Left lung (tissue), 10 donors: ENCODE data around the gene SLC35G3. TPM values are rescaled to one million over a fixed set of nuclear protein-coding genes. Genes with fewer than 3 reads are reported as not detected.
"Not testable (repeated sequence)": the region's sequence is repeated elsewhere in the genome, so short reads cannot be mapped to it uniquely, and the experiment has no call there.

Experiments used
- ATAC-seq: fragments of 200-7000 bp; cut with Tn5 transposase; one replicate; pipeline ENCODE4 v1.9.1; 2020; ENCODE audit warnings: moderate library complexity
- DNase-seq, 4 donors: peaks; one replicate each; pipeline ENCODE4 v3.0.0-alpha.2; 2013 to 2020
- H3K27ac ChIP-seq, 2 donors: fragments of 200-600 bp; sonication (generic) in 1 of 2; one replicate each; pipeline versions ENCODE4 v1.5.0 to v1.8.0; 2020 to 2021
- H3K27me3 ChIP-seq, 2 donors: fragments of 200-600 bp; sonication (generic) in 1 of 2; one replicate each; pipeline versions ENCODE4 v1.5.0 to v1.8.0; 2020 to 2021
- H3K36me3 ChIP-seq, 2 donors: fragments of 200-600 bp; sonication (generic) in 1 of 2; one replicate each; pipeline versions ENCODE4 v1.5.0 to v1.8.0; 2020 to 2021
- H3K4me1 ChIP-seq, 2 donors: fragments of 200-600 bp; one replicate each; pipeline ENCODE4 v1.8.0; 2021
- H3K4me3 ChIP-seq, 2 donors: fragments of 200-600 bp; sonication (generic) in 1 of 2; one replicate each; pipeline versions ENCODE4 v1.5.0 to v1.8.0; 2020 to 2021; ENCODE audit warnings: mild to moderate bottlenecking in 1 of 2
- H3K9me3 ChIP-seq, 2 donors: fragments of 200-600 bp; sonication (generic) in 1 of 2; one replicate each; pipeline versions ENCODE4 v1.5.0 to v1.8.0; 2020 to 2021
- intact Hi-C, 2 donors: fragments of 100-400 bp; cut with DNase I; formaldehyde crosslinking; loops; one replicate each; pipeline versions ENCODE4 v1.11.2 to v1.14.2; 2022
- polyA plus RNA-seq, 6 donors: library from polyadenylated mRNA; unstranded; fragments of 120-200 nt; gene quantifications; one replicate each; pipeline ENCODE4 v1.2.1, GENCODE V29; 2013; ENCODE audit not compliant: insufficient read length in 6 of 6
- total RNA-seq, 2 donors: library from RNA; stranded (reverse); fragmentation: NEBNext Ultra II Directional; extraction: Animal tissue kit (Norgen Biotek cat#: 25700); gene quantifications; one replicate each; pipeline ENCODE4 v1.2.1, GENCODE V29; 2021
- TF ChIP-seq, protein P1 (sequence below), 2 donors: fragments of 200-600 bp; sonication (generic) in 1 of 2; IDR thresholded peaks; one replicate each; pipeline versions ENCODE4 v1.5.0 to v1.8.0; 2021; ENCODE audit warnings: antibody characterized with exemption in 2 of 2
- donor health status: DM: no; HTN: yes; CAD: no.
- donor health status: DM: no; HTN: no; CAD: no.

The SLC35G3 gene
- total and polyA plus RNA-seq, 8 donors = not detected

DNA sequence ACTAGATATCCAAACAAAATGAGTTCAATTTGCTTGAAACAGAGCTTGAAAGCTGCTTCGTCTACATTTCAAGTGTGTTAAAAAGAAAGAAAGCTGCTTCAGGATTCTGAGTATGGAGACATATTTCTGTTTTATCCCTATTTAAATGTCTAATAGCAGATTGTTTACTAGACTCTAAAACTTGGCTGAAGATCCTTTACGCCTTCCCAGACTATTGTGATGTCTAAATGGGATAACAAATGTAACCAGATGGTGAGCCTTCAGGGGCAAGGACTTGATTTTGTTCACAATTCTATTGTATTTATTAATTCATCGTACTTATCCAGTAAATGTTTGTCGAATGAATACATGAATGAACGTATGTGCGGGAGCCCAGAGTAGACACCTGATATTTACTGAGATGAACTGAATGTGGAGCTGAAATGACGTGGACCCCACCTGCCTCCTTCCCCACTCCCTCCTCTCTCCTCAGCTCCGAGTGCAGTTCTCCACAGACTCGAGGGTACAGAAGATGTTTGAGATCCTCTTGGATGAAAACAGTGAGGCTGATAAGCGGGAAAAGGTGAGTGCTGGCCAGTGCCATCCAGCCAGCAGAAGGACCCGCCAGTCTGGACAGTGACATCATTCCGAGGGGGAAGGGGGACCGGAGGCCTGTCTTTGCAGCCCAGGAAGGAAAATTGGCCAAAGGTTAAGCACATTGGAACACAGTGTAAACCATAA is 41.6 kb downstream of the SLC35G3 start:
- no peaks in the 10 kb centered on the region for H3K27me3 ChIP-seq
- TF ChIP-seq, protein P1, sequence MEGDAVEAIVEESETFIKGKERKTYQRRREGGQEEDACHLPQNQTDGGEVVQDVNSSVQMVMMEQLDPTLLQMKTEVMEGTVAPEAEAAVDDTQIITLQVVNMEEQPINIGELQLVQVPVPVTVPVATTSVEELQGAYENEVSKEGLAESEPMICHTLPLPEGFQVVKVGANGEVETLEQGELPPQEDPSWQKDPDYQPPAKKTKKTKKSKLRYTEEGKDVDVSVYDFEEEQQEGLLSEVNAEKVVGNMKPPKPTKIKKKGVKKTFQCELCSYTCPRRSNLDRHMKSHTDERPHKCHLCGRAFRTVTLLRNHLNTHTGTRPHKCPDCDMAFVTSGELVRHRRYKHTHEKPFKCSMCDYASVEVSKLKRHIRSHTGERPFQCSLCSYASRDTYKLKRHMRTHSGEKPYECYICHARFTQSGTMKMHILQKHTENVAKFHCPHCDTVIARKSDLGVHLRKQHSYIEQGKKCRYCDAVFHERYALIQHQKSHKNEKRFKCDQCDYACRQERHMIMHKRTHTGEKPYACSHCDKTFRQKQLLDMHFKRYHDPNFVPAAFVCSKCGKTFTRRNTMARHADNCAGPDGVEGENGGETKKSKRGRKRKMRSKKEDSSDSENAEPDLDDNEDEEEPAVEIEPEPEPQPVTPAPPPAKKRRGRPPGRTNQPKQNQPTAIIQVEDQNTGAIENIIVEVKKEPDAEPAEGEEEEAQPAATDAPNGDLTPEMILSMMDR (IDR thresholded peaks at IDR 0.05) = no peak
- no peak overlapping the region for H3K27ac ChIP-seq
- no peaks in the 10 kb centered on the region for H3K9me3 ChIP-seq
- ATAC-seq (no peak), DNase-seq (peak in 1 of 4 donors; percentile 43)
- intact Hi-C loops = no loop called here
- H3K4me1 ChIP-seq = no peaks in the 10 kb centered on the region
- H3K4me3 ChIP-seq = no peak overlapping the region
- no peaks in the 10 kb centered on the region for H3K36me3 ChIP-seq

DNA sequence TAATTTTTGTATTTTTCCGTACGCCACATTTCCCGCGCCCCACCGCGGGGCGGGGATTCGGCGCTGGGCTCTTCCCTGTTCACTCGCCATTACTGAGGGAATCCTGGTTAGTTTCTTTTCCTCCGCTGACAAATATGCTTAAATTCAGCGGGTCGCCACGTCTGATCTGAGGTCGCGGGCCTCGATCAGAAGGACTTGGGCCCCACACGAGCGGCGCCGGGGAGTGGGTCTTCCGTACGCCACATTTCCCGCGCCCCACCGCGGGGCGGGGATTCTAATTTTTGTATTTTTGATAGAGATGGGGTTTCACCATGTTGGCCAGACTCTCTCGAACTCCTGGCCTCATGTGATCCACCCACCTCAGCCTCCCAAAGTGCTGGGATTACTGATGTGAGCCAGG is 43.1 kb downstream of the SLC35G3 start:
- H3K27me3 ChIP-seq, H3K4me3 ChIP-seq, H3K27ac ChIP-seq, intact Hi-C loops, H3K36me3 ChIP-seq, DNase-seq, H3K9me3 ChIP-seq, H3K4me1 ChIP-seq, ATAC-seq: not testable (repeated sequence)

- H3K27ac ChIP-seq = no peak overlapping the region
- TF ChIP-seq, protein P1 (IDR thresholded peaks at IDR 0.05) = no peak
- no peaks in the 10 kb centered on the region for H3K4me1 ChIP-seq
- intact Hi-C loops = no loop called here
- no peak for DNase-seq
- H3K9me3 ChIP-seq = no peaks in the 10 kb centered on the region
- no peak for ATAC-seq
- H3K27me3 ChIP-seq = no peaks in the 10 kb centered on the region
- H3K4me3 ChIP-seq = no peak overlapping the region
- no peaks in the 10 kb centered on the region for H3K36me3 ChIP-seq
These were observed 44.3 kb downstream of the SLC35G3 start for GRCh38 chr17:35149941-35150340.

DNA sequence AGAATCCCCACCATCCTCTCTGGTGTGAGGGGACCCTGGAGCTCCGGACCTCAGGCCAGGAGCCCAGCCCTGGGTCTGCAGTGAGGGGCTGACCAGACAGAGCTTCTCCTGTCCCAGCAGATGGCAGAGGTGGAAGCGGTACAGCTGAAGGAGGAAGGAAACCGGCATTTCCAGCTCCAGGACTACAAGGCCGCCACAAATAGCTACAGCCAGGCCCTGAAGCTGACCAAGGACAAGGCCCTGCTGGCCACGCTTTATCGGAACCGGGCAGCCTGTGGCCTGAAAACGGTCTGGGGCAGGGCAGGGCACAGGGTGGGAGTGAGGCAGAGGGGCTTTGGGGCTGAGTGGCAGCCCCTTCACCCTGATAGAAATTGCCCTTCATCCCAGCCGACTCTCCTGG is 46.0 kb downstream of the SLC35G3 start:
- Histone ChIP-seq H3K9me3 (no peaks in the 10 kb centered on the region), H3K27me3 (no peaks in the 10 kb centered on the region), H3K36me3 (no peaks in the 10 kb centered on the region), H3K4me3 (no peak overlapping the region), H3K4me1 (no peaks in the 10 kb centered on the region), H3K27ac (no peak overlapping the region)
- intact Hi-C loops = no loop called here
- TF ChIP-seq, protein P1 (IDR thresholded peaks at IDR 0.05) = no peak
- DNase-seq = no peak
- ATAC-seq = no peak

GRCh38 chr17:35147375-35147905 is 46.8 kb downstream of the SLC35G3 start, which contains the start of gene UNC45B:
UNC45B (plus strand) TSS chr17:35147817; CDS start chr17:35148264, 447 bp downstream.
- H3K9me3 ChIP-seq = no peaks in the 10 kb centered on the region
- ATAC-seq = no peak
- intact Hi-C loops = no loop called here
- no peaks in the 10 kb centered on the region for H3K36me3 ChIP-seq
- no peaks in the 10 kb centered on the region for H3K27me3 ChIP-seq
- no peak for DNase-seq
- H3K27ac ChIP-seq = no peak within 1 kb of the TSS
- no peak within 1 kb of the TSS for H3K4me3 ChIP-seq
- TF ChIP-seq, protein P1 (IDR thresholded peaks at IDR 0.05) = no peak
- peaks cover 0 to 2% of the 10 kb centered on the region in 2 donors for H3K4me1 ChIP-seq
